ENCODE results near the gene PLB1.

DNA sequence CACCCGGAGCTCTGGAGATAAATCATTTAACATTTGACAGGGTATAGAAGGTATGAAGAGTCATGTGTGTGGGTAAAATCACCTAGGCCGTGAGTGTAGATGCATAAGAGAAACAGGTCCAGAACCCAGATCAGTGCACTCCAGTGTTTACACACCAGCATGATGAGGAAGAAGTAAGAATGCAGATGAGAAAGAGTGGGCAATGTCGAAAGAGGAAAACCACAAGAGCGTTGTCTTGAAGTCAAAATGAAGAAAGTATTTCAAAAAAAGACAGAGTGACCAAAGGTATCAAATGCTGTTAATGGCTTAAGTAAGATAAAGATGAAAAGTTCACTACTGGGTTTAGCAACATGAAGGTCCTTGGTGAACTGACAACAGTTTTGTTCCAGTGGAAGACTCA lies 32.0 kb upstream of the PLB1 start:
- no peak for TF ChIP-seq CTCF (IDR thresholded peaks at IDR 0.05)
- no peak for TF ChIP-seq POLR2A (IDR thresholded peaks at IDR 0.05)
- TF ChIP-seq EP300 (IDR thresholded peaks at IDR 0.05), result no peak
- TF ChIP-seq POLR2AphosphoS5 (IDR thresholded peaks at IDR 0.05), result no peak
